Body of pancreas (tissue), 4 donors: ENCODE data around the gene CTRL.
"Not testable (repeated sequence)": the region's sequence is repeated elsewhere in the genome, so short reads cannot be mapped to it uniquely, and the experiment has no call there.

Source experiments
- POLR2A ChIP-seq, 3 donors: fragments of 450-650 bp; IDR thresholded peaks; one replicate each; pipeline ENCODE4 v1.6.1; 2016; ENCODE audit warnings: antibody characterized with exemption in 3 of 3, mild to moderate bottlenecking in 2 of 3
- TF ChIP-seq, protein P1 (sequence below), 7 experiments: fragments of 450-650 bp in 4 of 7; fragments of 200-600 bp in 3 of 7; sonication (generic) in 3 of 7; IDR thresholded peaks; one replicate each; pipeline ENCODE4 v1.5.1; 2016 to 2019; ENCODE audit warnings: antibody characterized with exemption in 7 of 7

DNA sequence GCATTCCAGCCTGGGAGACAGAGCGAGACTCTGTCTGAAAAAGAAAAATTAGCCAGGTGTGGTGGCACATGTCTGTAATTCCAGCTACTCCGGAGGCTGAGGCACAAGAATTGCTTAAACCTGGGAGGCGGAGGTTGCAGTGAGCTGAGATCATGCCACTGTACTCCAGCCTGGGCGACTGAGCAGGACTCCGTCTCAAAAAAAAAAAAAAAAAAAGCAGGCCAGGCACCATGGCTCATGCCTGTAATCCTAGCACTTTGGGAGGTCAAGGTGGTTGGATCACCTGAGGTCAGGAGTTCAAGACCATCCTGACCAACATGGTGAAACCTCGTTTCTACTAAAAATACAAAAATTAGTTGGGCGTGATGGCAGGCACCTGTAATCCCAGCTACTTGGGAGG, 40.6 kb upstream of the CTRL start:
- TF ChIP-seq, protein P1, sequence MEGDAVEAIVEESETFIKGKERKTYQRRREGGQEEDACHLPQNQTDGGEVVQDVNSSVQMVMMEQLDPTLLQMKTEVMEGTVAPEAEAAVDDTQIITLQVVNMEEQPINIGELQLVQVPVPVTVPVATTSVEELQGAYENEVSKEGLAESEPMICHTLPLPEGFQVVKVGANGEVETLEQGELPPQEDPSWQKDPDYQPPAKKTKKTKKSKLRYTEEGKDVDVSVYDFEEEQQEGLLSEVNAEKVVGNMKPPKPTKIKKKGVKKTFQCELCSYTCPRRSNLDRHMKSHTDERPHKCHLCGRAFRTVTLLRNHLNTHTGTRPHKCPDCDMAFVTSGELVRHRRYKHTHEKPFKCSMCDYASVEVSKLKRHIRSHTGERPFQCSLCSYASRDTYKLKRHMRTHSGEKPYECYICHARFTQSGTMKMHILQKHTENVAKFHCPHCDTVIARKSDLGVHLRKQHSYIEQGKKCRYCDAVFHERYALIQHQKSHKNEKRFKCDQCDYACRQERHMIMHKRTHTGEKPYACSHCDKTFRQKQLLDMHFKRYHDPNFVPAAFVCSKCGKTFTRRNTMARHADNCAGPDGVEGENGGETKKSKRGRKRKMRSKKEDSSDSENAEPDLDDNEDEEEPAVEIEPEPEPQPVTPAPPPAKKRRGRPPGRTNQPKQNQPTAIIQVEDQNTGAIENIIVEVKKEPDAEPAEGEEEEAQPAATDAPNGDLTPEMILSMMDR (IDR thresholded peaks at IDR 0.05), result not testable (repeated sequence)
- not testable (repeated sequence) for TF ChIP-seq POLR2A (IDR thresholded peaks at IDR 0.05)
